Thyroid gland (tissue), 4 donors: Measurements from ENCODE around the gene IZUMO4. TPM values are rescaled to one million over a fixed set of nuclear protein-coding genes. Genes with fewer than 3 reads are reported as not detected.
A peak's percentile ranks its signal among the peaks of the same experiment; 100 is the strongest.
"Not testable (repeated sequence)": the region's sequence is repeated elsewhere in the genome, so short reads cannot be mapped to it uniquely, and the experiment has no call there.

Experiments used
- DNase-seq, 2 donors: peaks; one replicate each; pipeline ENCODE4 v3.0.0-alpha.2; 2019
- H3K27ac ChIP-seq, 3 donors: fragments of 200-600 bp; sonication (generic); 1 replicate in 2 of 3; 2 replicates in 1 of 3; pipeline ENCODE4 v1.5.1; 2016 to 2019; ENCODE audit warnings: mild to moderate bottlenecking in 1 of 3, moderate library complexity in 1 of 3
- H3K27me3 ChIP-seq: fragments of 200-600 bp; sonication (generic); one replicate; pipeline ENCODE4 v1.5.1; 2019
- H3K36me3 ChIP-seq, 2 donors: fragments of 200-600 bp; sonication (generic); one replicate each; pipeline ENCODE4 v1.5.1; 2016 to 2019
- H3K4me1 ChIP-seq, 2 donors: fragments of 200-600 bp; sonication (generic); one replicate each; pipeline ENCODE4 v1.5.1; 2017 to 2019
- H3K4me3 ChIP-seq, 3 donors: fragments of 200-600 bp; sonication (generic); replicated peaks in 1 of 3; 1 replicate in 2 of 3; 2 replicates in 1 of 3; pipeline ENCODE4 v1.5.1; 2016; ENCODE audit warnings: mild to moderate bottlenecking in 1 of 3
- H3K9me3 ChIP-seq: fragments of 200-600 bp; sonication (generic); one replicate; pipeline ENCODE4 v1.5.1; 2017
- CTCF ChIP-seq, 6 experiments: fragments of 200-600 bp in 3 of 6; fragments of 450-650 bp in 3 of 6; sonication (generic) in 3 of 6; IDR thresholded peaks; one replicate each; pipeline ENCODE4 v1.5.1; 2016 to 2019; ENCODE audit warnings: antibody characterized with exemption in 6 of 6, mild to moderate bottlenecking in 2 of 6, inconsistent platforms in 1 of 6, moderate library complexity in 1 of 6
- POLR2A ChIP-seq, 2 donors: fragments of 450-650 bp; IDR thresholded peaks; one replicate each; pipeline ENCODE4 v1.6.1; 2017; ENCODE audit warnings: antibody characterized with exemption in 2 of 2, mild to moderate bottlenecking in 2 of 2, moderate library complexity in 1 of 2
- WGBS, 2 donors: methylation state at CpG; one replicate each; pipeline ENCODE4 v1.1.5; 2017; 5-methylcytosine and 5-hydroxymethylcytosine counted together
- intact Hi-C: fragments of 100-400 bp; cut with DNase I; formaldehyde crosslinking; loops from one replicate; pipeline ENCODE4 v1.15.1; 2023
- total RNA-seq, 4 donors: library from RNA; depleted of rRNA; stranded (reverse); fragments of >200 nt; gene quantifications; one replicate each; pipeline ENCODE4 v1.2.3, GENCODE V29; 2016

Gene IZUMO4
- total RNA-seq, 4 donors from 2014 or later = 1.1 to 4.2 (median 2.9) TPM

DNA sequence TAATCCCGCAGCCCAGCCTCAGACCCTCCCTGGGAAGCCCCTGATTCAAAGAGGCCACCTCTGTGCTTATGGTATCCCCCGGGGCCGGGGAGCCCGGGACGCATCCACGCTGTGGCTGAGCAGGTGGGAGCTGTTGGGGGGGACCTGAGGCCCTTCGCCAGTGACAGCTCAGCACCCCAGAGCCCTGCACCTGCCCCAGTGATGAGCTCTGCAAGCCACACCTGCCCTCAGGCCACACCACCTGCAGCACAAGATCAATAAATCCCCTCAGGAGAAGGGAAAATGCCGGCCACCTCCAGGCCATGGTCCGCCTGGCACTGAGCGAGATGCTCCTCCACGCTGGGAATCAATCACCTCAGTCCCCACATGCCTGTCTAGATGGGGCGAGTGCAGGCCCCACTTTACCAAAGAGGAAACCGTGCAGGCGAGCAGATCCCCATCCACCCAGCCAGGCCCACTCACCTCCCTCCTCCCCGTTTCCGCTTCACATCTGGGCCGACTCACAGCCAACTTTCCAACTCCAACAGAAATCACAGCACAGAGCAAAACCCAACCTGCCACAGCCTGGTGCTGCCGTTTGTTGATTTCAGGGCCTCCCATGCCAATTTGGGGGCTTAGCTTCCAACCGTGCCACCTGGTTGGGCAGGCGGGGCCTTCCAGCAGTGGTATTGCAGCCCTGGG, 13.4 kb upstream of the IZUMO4 start:
- TF ChIP-seq CTCF (IDR thresholded peaks at IDR 0.05) (no peak), POLR2A (IDR thresholded peaks at IDR 0.05) (no peak)
- 80 to 81% methylated on average over 18 to 20 of the region's 20 CpGs for WGBS, 2 donors
- intact Hi-C loops = no loop called here
- Histone ChIP-seq H3K4me3 (no peak overlapping the region), H3K27me3 (no peaks in the 10 kb centered on the region), H3K36me3 (peaks cover under 1 to 1% of the 10 kb centered on the region in 2 donors), H3K4me1 (peaks cover 0 to 19% of the 10 kb centered on the region in 2 donors), H3K27ac (peak overlapping the region in 1 of 3 donors; percentile 52), H3K9me3 (no peaks in the 10 kb centered on the region)
- DNase-seq = no peak

- WGBS, 2 donors = 66 to 79% methylated on average over 23 to 28 of the region's 28 CpGs
- DNase-seq = peak; percentile 46 to 58
- H3K36me3 ChIP-seq = no peaks in the 10 kb centered on the region
- intact Hi-C loops = no loop called here
- no peak for TF ChIP-seq POLR2A (IDR thresholded peaks at IDR 0.05)
- no peak for TF ChIP-seq CTCF (IDR thresholded peaks at IDR 0.05)
- H3K4me1 ChIP-seq = peaks cover 0 to 34% of the 10 kb centered on the region in 2 donors
- no peak overlapping the region for H3K4me3 ChIP-seq
- no peaks in the 10 kb centered on the region for H3K9me3 ChIP-seq
- peak overlapping the region in 1 of 3 donors; percentile 6 for H3K27ac ChIP-seq
- H3K27me3 ChIP-seq = no peaks in the 10 kb centered on the region
Measured at GRCh38 chr19:2084993-2085720, 11.6 kb upstream of the IZUMO4 start.

- intact Hi-C loops, H3K36me3 ChIP-seq, H3K9me3 ChIP-seq, H3K27me3 ChIP-seq, H3K4me3 ChIP-seq: not testable (repeated sequence)
- H3K4me1 ChIP-seq = peaks cover 9 to 51% of the 10 kb centered on the region in 2 donors
- WGBS, 2 donors = 79 to 86% methylated on average over 13 of the region's 13 CpGs
- peak overlapping the region in 2 of 3 donors; percentile 7 to 30 for H3K27ac ChIP-seq
- peak in 1 of 2 donors; percentile 18 for DNase-seq
Measured at GRCh38 chr19:2086695-2087620, 9.8 kb upstream of the IZUMO4 start.

GRCh38 chr19:2087621-2088100, 9.1 kb upstream of the IZUMO4 start:
- H3K27ac ChIP-seq = peak overlapping the region in 1 of 3 donors; percentile 30
- no peak overlapping the region for H3K4me3 ChIP-seq
- peaks cover 9 to 51% of the 10 kb centered on the region in 2 donors for H3K4me1 ChIP-seq
- H3K9me3 ChIP-seq = no peaks in the 10 kb centered on the region
- DNase-seq = no peak
- TF ChIP-seq POLR2A (IDR thresholded peaks at IDR 0.05) (no peak), CTCF (IDR thresholded peaks at IDR 0.05) (no peak)
- no peaks in the 10 kb centered on the region for H3K36me3 ChIP-seq
- intact Hi-C loops = no loop called here
- no peaks in the 10 kb centered on the region for H3K27me3 ChIP-seq
- WGBS, 2 donors = 80 to 82% methylated on average over 3 to 10 of the region's 14 CpGs

- H3K9me3 ChIP-seq = no peaks in the 10 kb centered on the region
- H3K4me3 ChIP-seq = no peak overlapping the region
- TF ChIP-seq POLR2A (IDR thresholded peaks at IDR 0.05) (no peak), CTCF (IDR thresholded peaks at IDR 0.05) (no peak)
- peaks cover 9 to 51% of the 10 kb centered on the region in 2 donors for H3K4me1 ChIP-seq
- intact Hi-C loops = no loop called here
- H3K27me3 ChIP-seq = no peaks in the 10 kb centered on the region
- DNase-seq = no peak
- no peak overlapping the region for H3K27ac ChIP-seq
- no peaks in the 10 kb centered on the region for H3K36me3 ChIP-seq
- 70 to 75% methylated on average over 9 to 16 of the region's 16 CpGs for WGBS, 2 donors
Measured at GRCh38 chr19:2089001-2089711, 7.6 kb upstream of the IZUMO4 start.
